Hepatocyte (in vitro differentiated cells): ENCODE data around the gene RCOR2.

Source experiments
- CTCF ChIP-seq: fragments of 200-600 bp; sonication (generic); IDR thresholded peaks from 2 replicates; pipeline ENCODE4 v1.5.1; 2016; ENCODE audit warnings: antibody characterized with exemption, mild to moderate bottlenecking; ENCODE audit not compliant: poor library complexity
- EZH2phosphoT487 ChIP-seq: fragments of 200-600 bp; sonication (generic); IDR thresholded peaks from one replicate; pipeline ENCODE4 v1.6.1; 2018; ENCODE audit warnings: antibody characterized with exemption, mild to moderate bottlenecking, low read depth, moderate library complexity; ENCODE audit not compliant: unreplicated experiment, severe bottlenecking

GRCh38 chr11:63888170-63889086 lies 28.5 kb downstream of the RCOR2 start:
- TF ChIP-seq CTCF (no peak), EZH2phosphoT487 (no peak)
